NCI-H524 treated with DMSO at 0.1 percent for 48 hours (cell line): ENCODE data around the gene FBXL17.
"Not testable (repeated sequence)": the region's sequence is repeated elsewhere in the genome, so short reads cannot be mapped to it uniquely, and the experiment has no call there.

Experiments
- DNase-seq: peaks from one replicate; lab custom pipeline; 2025; lab: John Stamatoyannopoulos, UW

The FBXL17 gene

DNA sequence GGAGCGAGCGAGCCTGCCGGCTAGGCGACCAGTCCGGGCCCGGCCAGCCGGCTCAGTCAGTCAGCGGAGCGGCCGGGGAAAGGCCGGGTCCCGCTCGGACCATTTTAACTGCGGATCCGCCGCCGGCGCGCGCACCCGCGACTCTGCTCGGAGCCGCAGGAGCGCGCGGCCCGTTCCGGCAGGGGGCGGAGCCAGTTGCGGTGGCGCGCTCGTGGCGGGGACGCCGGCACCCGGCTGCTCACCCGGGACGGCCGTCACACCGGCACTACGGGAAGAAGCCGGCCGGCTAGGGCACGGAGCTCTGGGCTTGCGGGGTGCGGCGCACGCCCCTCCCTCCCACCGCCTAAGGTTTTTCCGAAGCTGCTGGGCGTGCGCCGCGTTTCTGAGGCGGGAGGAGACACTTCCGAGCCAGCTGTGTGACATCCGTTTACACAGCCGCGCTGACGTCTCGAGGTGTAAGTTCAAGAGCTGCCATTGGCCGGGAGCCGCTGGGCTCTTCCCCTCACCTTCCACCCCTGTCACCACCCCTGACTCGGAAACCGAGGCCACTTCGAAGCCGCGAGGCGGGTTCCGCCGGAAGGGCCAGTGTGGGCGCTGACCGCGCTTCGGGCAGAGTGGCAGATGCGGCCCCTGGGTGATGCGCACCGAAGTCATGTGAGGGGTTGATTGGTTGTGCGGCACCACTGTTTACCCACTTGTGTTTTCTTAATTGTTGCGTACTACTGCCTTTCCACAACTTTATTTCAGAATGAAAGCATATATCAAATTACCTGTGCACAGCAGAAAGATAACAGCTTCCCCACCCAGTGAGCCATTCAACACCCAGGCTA is at the start of gene FBXL17:
TSS of gene FBXL17 (minus strand) at position 145 of the 830 bp plus-strand sequence.
- DNase-seq = peak; percentile 74

DNA sequence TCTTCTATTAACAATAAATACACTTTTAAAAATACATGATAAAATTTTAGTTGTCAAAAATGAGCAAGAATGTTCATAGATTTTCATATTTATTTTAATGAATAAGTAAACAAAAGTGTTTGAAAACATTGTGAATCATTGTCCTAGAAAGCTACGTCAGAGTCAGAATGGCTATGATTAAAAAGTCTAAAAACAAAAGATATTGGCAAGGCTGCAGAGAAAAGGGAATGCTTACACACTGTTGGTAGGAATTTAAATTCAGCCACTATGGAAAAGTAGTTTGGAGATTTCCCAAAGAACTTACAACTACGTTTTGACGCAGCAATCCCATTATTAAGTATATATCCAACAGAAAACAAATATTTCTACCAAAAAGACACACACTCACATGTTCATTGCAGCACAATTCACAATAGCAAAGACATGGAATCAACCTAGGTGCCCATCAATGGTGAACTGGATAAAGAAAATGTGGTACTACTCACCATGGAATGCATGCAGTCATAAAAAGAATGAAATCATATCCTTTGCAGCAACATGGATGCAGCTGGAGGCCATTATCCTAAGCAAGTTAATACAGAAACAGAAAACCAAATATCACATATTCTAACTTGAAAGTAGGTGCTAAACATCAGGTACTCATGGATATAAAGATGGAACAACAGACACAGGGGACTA is 49.2 kb upstream of the FBXL17 start:
- no peak for DNase-seq

DNA sequence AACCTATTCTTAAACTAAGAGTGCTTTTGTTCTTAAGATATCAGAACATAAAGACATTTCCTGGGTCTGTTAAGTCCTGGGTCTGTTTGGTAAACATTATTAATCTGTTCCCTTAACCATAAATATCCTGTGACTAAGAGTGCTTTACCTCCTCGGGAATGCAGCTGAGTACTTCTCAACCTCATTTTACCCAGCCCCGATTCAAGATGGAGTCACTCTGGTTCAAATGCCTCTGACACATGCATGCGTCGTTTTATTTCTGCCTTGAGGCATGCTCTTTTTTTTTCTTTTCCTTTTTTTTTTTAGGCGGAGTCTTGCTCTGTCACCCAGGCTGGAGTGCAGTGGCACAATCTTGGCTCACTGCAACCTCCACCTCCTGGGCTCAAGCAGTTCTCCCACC is 39.8 kb upstream of the FBXL17 start:
- DNase-seq = no peak

DNA sequence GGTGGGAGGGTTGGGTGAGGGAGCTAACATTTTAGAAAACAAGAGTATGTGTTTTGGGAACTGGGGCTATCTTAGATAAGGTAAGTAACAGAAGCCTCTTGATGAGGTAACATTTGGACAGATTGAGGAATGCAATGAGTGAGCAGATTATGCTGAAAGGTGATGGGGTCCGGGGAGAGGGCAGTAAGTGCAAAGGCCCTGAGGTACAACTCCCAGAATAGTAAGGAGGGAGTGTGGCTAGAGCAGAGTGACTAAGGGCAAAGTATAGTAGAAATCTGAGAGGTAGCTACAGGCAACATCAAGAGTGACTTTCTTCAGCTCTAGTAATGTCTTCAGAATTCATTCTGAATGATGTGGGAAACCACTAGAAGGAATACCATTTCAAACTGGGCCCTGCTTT is 38.9 kb upstream of the FBXL17 start:
- DNase-seq = no peak

DNA sequence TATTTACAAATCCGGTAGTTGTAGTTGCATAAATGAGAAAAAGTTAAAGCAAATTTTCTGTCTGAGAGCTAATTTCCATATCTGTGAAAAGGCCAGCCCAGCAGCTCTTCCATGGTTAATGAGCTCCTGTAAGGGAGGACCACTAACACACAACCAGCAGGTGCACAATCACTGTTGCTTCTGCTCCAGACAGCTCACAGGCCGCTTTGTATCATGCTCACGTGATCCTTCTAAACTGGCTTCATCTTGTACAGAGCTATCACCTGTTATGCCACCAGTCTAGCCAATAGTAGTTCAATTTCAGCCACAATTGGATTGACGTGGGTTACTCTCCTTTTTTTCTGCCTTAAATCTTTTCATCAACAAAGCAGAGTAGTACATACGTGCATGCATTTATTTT is 38.3 kb upstream of the FBXL17 start:
- no peak for DNase-seq

DNA sequence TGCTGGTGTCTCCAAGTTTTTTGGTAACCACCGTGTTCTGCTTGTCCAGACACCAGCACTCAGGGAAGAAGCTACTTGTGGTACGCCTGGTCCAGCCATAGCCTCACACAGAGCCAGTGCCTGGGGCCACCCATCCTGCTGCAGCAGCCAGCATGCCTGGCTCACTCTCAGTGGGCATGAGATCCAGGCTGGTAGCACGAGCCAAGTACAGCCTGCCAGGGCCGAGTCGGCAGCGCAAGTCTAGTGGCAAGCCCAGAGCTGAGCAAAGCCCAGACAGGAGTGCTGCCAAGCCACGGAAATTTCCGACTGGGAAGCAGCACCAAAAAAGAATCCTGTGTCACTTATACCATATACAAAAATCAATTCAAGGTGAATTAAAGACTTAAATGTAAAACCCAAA is 36.3 kb upstream of the FBXL17 start:
- no peak for DNase-seq

DNA sequence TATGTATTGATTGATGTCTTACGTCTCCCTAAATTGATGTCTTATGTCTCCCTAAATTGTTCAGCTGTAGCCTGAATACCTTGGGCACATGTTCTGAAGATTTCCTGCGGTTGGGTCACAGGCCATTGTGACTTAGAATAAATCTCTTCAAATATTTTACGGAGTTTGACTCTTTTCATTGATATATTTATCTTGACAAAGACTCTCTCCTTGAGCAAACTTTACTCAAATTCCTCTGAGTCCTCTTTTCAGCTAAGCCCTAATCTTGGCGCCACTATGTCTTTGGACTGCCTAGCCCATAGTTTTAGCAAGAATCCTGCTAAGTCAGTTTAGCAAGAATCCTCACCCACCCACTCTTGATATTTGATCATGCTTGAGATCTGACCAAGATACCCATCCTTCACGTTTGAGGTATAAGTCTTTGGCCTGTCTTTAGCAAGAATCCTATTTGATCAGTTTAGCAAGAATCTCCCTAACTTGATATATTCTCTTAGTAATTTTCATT is 35.3 kb upstream of the FBXL17 start:
- no peak for DNase-seq

DNA sequence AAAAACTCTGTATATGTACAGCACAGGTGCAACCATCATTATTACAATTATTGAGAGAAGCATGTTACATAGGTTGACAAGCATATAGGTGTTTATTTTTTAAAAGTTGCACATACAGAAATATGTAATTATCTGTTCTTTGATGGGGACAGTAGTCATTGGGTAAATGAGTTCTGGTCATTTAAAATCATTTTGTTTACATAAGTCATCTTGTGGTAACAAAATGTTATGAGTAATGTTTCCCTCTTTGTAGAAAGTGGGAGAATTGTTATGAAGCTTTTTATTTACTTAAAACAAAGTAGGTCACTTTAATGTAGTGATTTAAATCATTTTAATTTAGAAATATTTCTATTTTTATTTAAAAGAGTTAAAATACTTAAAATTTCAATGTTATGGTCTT is 33.8 kb upstream of the FBXL17 start:
- DNase-seq = no peak

DNA sequence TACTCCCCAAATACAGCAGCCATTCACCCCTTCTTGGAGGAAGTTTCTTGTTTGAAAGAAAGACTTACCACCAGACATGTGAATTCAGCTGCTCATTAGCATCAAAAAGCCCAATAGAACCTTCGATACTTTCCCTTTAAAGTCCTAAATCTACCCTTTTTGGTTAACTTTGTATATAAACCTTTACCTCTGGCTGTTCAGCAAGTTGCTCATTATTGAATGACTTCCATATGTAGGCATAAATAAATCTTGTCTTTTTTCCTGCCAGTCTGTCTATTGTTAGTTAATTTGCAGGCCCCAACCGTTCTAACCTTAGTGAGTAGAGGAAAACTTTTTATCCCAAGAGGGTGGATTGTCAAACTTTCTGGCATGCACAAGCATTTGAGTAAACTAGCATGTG is 27.9 kb upstream of the FBXL17 start:
- no peak for DNase-seq

DNA sequence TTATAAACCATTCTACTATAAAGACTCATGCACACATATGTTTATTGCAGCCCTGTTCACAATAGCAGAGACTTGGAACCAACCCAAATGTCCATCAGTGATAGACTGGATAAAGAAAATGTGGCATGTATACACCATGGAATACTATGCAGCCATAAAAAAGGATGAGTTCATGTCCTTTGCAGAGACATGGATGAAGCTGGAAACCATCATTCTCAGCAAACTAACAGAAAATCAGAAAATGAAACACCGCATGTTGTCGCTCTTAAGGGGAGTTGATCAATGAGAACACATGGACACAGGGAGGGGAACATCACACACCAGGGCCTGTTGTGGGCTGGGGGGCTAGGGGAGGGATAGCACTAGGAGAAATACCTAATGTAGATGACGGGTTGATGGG is 23.3 kb upstream of the FBXL17 start:
- not testable (repeated sequence) for DNase-seq

DNA sequence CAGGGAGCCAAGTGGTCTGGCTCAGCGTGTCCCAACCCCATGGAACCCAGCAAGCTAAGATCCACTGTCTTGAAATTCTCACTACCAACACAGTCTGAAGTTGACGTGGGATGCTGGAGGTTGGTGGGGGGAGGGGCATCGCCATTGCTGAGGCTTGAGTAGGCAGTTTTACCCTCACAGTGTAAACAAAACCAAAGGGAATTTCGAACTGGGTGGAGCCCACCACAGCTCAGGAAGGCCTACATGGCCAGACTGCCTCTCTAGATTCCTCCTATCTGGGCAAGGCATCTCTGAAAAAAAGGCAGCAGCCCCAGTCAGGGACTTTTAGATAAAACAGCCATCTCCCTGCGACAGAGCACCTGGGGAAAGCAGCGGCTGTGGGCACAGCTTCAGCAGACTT is 17.1 kb upstream of the FBXL17 start:
- no peak for DNase-seq

DNA sequence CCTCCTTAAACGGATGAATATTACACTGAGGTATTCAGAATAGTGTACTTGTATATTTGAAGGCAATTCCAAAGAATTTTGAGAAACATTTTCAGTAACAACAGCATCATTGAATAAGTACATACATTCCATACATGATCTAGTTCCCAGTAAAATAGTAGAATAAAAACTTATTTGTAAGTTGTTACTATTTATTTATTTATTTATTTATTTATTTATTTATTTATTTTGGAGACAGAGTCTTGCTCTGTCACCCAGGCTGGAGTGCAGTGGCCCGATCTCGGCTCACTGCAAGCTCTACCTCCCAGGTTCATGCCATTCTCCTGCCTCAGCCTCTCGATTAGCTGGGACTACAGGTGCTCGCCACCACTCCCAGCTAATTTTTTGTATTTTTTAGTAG is 14.9 kb upstream of the FBXL17 start:
- not testable (repeated sequence) for DNase-seq

DNA sequence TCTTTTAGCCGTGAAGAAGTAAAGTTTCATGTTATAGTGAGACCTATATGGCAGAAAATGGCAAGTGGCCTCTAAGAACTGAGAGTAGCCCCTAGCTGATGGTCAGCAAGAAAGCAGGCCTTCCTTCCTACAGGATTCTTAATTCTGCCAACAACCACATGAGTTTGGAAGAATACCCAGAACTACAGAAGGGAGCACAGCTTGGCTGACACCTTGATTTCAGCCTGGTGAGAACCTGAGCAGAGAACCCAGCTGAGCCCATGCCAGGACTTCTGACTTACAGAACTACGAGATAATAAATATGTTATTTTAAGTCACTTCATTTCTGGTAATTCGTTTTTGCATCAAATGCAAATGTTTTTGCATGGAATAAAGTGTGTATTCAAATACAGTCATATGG is 5.9 kb upstream of the FBXL17 start:
- no peak for DNase-seq

DNA sequence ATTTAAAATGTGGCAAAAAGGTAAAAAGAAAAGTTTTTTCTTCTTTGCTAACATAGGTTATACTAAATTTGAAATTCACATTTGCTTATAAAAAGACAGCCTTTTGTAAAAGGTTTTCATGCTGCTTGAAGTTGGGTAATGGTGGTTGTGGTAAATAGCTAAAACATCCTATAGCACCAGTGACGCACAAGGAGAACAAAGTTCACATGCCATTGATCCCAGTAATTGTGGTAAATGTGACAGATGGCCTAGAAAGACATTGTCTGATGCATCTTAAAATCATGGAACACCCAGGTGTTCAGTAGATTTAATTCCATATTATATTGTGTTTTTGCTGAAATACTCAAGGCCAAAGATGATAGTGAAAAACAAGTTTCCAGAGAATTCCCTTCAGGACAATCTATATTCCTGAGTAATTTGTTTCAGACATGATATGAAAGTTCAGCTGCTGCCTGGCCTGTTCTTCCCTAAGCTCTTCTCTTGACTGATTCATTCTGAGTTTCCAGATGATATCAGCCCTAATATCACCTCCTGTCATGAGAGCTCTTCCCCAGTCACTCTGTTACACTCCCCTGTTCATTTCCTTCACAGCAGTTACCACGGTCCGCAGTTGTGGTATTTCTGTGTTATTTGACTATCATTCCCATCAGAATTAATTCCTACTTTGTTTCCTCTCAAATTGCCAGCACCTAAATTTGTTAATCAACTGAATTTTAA is 4.6 kb upstream of the FBXL17 start:
- DNase-seq = no peak

DNA sequence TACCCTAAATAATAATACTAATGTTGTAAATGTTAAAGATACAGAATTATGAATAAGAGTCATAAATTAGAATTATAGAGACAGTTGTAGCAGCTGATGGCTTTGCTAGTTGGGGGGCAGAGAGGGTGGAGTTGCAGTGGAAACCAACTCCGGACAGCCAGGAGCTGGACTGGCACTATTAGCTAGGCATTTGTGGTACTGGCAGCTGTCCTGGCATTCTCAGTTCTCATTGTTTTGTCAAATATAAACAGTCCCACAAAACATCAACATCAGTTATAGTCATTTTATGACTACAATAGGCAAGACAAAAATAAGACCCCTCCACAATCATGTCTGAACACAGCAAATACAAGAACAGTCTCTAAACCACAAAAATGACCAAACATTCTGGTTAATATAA is 2.8 kb upstream of the FBXL17 start:
- no peak for DNase-seq

DNA sequence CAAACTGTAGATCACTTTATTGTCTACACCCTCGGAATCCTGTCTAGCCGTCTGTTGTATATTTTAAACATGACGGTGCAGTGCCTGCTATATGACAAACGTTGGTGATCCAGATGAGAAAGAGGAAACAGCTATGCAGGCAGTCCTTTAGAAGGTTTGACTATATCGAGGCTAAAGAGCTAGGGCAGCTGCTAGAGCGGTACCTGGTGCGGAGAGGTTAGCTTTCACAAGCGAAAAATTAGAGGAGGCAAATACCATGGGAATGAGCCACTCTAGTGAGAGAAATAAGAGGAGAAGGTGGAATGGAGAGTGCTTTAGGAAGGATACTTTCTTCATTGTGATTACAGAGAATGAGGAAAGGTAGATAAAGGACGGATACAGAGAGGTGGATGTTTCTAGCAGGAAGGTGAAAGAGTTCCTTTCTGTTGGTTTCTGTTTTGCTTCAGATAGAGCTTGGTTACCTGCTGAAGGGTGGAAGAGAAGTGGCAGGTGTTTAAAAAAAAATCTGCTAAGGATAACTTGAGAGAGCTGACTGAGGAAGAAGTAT is 959 bp upstream of the FBXL17 start:
- DNase-seq = no peak

DNA sequence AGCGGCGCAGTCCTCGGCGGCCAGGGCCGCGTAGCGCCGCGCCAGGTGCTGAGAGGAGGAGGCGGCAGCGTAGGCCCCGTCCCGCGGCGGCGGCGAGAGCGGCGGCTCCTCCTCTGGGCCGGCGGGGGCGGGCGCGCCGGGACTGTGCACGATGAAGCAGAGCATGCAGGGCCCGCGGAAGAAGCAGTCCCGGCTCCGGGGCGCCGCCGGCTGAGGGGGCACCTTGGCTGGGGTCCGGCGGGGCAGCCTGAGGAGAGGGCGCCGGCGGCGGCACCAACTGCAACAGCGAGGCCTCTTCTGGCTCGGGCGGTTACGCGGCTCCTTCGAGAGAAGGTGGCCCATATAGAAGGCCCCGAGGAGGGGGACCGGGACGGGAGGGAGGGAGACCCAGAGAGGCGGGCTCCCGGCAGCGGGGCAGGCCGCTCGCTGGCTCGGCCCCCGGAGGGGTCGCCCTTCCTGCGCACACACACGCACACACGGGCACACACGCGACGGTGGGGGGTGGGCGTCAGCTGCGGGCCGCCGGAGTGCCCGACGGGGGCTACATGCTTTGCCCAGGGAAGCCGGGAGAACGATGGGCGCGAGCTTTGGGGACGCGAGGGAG is 446 bp downstream of the FBXL17 start:
- no peak for DNase-seq

DNA sequence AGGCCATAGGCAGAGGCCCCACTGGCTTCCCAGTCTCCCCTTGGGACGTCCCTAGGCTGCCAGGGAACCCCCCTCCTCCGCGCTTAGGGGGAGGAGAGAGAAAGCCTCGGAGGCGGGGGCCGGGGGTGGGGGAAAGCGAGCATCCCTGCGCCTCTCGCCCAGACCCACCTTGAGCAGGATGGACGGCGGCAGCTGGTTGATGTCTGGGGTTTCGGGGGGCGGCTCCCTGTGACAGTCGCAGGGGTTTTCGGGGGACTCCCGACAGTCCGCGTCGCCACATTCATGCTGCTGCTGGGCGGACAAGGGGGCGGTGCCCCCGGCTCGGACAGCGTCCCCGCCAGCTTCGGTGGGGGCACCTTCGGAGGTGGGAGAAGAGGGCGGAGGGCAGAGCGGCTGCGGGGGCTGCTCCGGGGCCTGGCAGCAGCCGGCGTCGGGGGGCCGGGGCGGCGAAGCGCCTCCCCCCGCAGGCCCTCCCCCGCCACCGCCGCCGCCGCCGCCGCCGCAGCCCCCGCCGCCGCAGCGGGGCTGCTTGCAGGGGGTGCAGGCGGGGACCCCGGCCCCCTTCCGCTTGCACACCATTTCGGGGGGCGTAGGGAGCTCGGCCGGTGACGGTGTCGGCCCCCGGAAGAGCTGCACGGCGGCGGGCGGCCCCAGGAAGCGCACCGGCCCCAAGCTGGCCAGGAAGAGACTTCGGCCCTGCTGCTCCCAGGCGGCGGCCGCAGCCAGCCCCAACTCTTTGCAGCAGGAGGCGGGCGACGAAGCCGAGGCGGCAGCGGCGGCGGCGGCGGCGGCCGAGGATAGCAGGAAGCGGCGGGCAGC is 1.2 kb downstream of the FBXL17 start:
- DNase-seq = no peak

DNA sequence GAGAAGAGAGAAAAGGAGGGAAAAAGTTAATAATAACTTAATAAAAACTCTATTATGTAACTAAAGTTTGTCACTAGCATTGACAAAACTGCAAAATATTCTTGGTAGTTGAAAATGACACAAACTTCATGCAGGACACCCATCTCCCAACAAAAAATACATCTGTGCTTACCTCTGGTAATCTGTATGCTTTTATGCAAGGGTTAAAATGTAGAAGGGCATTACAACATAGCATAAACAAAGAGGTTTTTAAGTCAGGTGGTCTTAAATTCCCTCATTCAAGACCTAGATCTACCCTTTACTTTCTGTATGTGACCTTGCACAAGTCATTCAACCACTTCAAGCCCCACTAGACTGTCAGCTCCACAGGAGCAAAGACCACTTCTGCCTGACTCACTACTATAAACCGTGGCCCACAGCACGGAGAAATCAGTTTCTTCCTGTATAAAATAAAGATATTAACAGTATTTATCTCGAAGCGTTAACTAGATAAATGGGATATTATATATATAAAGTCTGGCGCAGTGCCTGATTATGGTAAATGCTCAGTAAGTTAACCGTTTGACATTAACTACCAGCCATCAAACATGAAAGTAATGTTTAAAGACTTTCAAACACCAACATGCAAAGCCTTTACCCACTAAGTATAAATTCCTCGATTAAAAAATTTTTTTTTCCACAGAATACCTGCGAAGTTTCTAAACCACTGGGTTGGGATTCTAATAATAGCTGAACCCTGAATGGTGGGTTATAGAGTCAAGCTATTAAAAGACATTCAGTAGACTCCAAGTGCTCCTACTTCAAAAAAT is 2.0 kb downstream of the FBXL17 start:
- no peak for DNase-seq

DNA sequence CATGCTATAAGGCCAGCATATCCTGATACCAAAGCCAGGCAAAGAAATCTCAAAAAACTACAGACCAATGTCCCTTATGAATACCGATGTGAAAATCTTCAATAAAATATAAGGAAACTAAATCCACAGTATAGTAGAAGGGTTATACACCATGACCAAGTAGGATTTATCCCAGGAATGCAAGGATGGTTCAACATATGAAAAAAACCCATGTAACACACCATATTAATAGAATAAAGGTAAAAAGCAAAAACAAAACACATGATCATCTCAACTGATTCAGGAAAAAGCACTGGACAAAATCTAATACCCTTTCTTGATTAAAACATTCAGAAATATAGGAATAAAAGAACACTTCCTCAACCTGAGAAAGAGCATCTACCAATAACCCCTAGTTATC is 6.1 kb downstream of the FBXL17 start:
- no peak for DNase-seq
